ENCODE results near the gene MTMR10. TPM values are rescaled to one million over a fixed set of nuclear protein-coding genes. Genes with fewer than 3 reads are reported as not detected.

MTMR10 gene
- total and polyA plus RNA-seq, 2 experiments from 2014 or later = 8.5 to 10.0 TPM

- no peaks in the 10 kb centered on the region for H3K27me3 ChIP-seq
- H3K4me3 ChIP-seq = no peak overlapping the region
- no peak for DNase-seq (ENCODE audit: low read depth in 1 of 2, low spot score in 1 of 2)
- TF ChIP-seq CTCF (IDR thresholded peaks at IDR 0.05; ENCODE audit: low read depth, low read length) = no peak
- peaks cover 11% of the 10 kb centered on the region for H3K4me1 ChIP-seq (ENCODE audit: low read depth)
- no peak overlapping the region for H3K27ac ChIP-seq
- peaks cover 5% of the 10 kb centered on the region for H3K36me3 ChIP-seq
- no peaks in the 10 kb centered on the region for H3K9me3 ChIP-seq (ENCODE audit: low read depth)
Observed at GRCh38 chr15:30979457-30979856, 12.0 kb downstream of the MTMR10 start.

- Histone ChIP-seq H3K36me3 (peaks cover 15% of the 10 kb centered on the region), H3K27me3 (no peaks in the 10 kb centered on the region), H3K4me1 (ENCODE audit: low read depth) (peaks cover 9% of the 10 kb centered on the region), H3K27ac (peak overlapping the region; percentile 9), H3K4me3 (no peak overlapping the region), H3K9me3 (ENCODE audit: low read depth) (no peaks in the 10 kb centered on the region)
- DNase-seq (ENCODE audit: low read depth in 1 of 2, low spot score in 1 of 2) = peak in 1 of 2 donors; percentile 3
- TF ChIP-seq CTCF (IDR thresholded peaks at IDR 0.05; ENCODE audit: low read depth, low read length) = no peak
Observed at GRCh38 chr15:30978328-30978727, 13.1 kb downstream of the MTMR10 start.

DNA sequence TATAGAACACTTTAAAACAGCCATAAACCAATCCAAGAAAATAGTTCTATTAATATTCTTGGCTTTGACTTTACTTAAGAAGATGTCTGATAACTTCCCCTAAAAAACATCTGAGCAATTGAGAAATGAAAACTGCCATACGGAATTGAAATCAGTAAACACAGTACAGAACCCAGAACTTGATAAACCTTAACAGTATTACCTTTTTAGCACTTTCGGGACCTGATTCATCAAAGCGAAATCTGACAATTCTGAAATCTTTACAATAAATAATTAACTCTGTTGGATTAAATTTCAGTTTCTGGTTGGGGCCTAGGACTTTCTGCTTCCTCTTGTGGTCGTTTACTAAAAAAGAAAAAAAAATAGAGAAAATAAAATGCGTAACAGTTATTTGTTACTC, 17.3 kb downstream of the MTMR10 start:
- H3K4me3 ChIP-seq = no peak overlapping the region
- no peaks in the 10 kb centered on the region for H3K27me3 ChIP-seq
- no peak for TF ChIP-seq CTCF (IDR thresholded peaks at IDR 0.05; ENCODE audit: low read depth, low read length)
- no peak for DNase-seq (ENCODE audit: low read depth in 1 of 2, low spot score in 1 of 2)
- peaks cover 9% of the 10 kb centered on the region for H3K4me1 ChIP-seq (ENCODE audit: low read depth)
- no peak overlapping the region for H3K27ac ChIP-seq
- H3K9me3 ChIP-seq (ENCODE audit: low read depth) = no peaks in the 10 kb centered on the region
- peaks cover 27% of the 10 kb centered on the region for H3K36me3 ChIP-seq

DNA sequence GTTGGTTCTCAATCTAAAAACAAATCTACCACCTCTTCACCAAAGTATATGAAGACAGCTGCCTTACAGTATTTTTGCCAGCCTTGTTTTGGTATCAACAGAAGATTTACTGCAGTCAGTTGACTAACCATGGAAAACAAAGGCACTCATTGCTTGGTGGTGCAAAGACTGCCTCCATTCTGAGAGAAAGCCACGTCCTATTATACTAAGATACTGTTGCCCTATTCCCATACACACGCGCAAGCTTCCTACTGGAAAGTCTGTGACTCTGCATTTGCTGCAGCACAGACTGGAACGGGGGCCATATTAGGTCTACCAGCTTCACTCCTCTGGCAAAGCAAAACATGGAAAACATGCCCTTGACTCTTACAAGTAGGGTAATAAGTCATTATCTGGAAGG, 18.0 kb downstream of the MTMR10 start:
- Histone ChIP-seq H3K27ac (no peak overlapping the region), H3K4me1 (ENCODE audit: low read depth) (peaks cover 6% of the 10 kb centered on the region), H3K36me3 (peaks cover 27% of the 10 kb centered on the region), H3K27me3 (no peaks in the 10 kb centered on the region), H3K9me3 (ENCODE audit: low read depth) (no peaks in the 10 kb centered on the region), H3K4me3 (no peak overlapping the region)
- DNase-seq (ENCODE audit: low read depth in 1 of 2, low spot score in 1 of 2) = no peak
- TF ChIP-seq CTCF (IDR thresholded peaks at IDR 0.05; ENCODE audit: low read depth, low read length) = no peak

GRCh38 chr15:30969724-30970123, 21.7 kb downstream of the MTMR10 start:
- Histone ChIP-seq H3K36me3 (peaks cover 32% of the 10 kb centered on the region), H3K4me1 (ENCODE audit: low read depth) (no peaks in the 10 kb centered on the region), H3K27me3 (no peaks in the 10 kb centered on the region), H3K9me3 (ENCODE audit: low read depth) (no peaks in the 10 kb centered on the region), H3K4me3 (no peak overlapping the region), H3K27ac (no peak overlapping the region)
- TF ChIP-seq CTCF (IDR thresholded peaks at IDR 0.05; ENCODE audit: low read depth, low read length) = no peak
- no peak for DNase-seq (ENCODE audit: low read depth in 1 of 2, low spot score in 1 of 2)

GRCh38 chr15:30963681-30964080, 27.7 kb downstream of the MTMR10 start:
- H3K9me3 ChIP-seq (ENCODE audit: low read depth) = no peaks in the 10 kb centered on the region
- no peak for TF ChIP-seq CTCF (IDR thresholded peaks at IDR 0.05; ENCODE audit: low read depth, low read length)
- H3K36me3 ChIP-seq = peaks cover 24% of the 10 kb centered on the region
- DNase-seq (ENCODE audit: low read depth in 1 of 2, low spot score in 1 of 2) = no peak
- no peaks in the 10 kb centered on the region for H3K27me3 ChIP-seq
- no peak overlapping the region for H3K4me3 ChIP-seq
- peaks cover 4% of the 10 kb centered on the region for H3K4me1 ChIP-seq (ENCODE audit: low read depth)
- H3K27ac ChIP-seq = no peak overlapping the region
